IMR-90 (cell line): Measurements from ENCODE around the gene ALDH7A1.

Experiments
- CTCF ChIP-seq: conservative IDR thresholded peaks from 2 replicates; pipeline ENCODE4 v1.5.1; 2012; ENCODE audit warnings: mild to moderate bottlenecking, low read depth, low read length, improper control_type of control experiment
- NFE2L2 ChIP-seq: fragments of 150-350 bp; IDR thresholded peaks from 2 replicates; pipeline ENCODE4 v1.6.1; 2016; ENCODE audit warnings: low read depth, mild to moderate bottlenecking, low read length

GRCh38 chr5:126508962-126509279, 86.1 kb downstream of the ALDH7A1 start:
- TF ChIP-seq CTCF, result no peak
- TF ChIP-seq NFE2L2, result no peak
